GM19397 (cell line): ENCODE data around the gene WDR45B.

Experiments used
- ATAC-seq: cut with Tn5 transposase; IDR thresholded peaks from one replicate; pipeline ENCODE4 v1.9.1; 2021; ENCODE audit warnings: mild to moderate bottlenecking, moderate library complexity; ENCODE audit not compliant: unreplicated experiment

Gene WDR45B

DNA sequence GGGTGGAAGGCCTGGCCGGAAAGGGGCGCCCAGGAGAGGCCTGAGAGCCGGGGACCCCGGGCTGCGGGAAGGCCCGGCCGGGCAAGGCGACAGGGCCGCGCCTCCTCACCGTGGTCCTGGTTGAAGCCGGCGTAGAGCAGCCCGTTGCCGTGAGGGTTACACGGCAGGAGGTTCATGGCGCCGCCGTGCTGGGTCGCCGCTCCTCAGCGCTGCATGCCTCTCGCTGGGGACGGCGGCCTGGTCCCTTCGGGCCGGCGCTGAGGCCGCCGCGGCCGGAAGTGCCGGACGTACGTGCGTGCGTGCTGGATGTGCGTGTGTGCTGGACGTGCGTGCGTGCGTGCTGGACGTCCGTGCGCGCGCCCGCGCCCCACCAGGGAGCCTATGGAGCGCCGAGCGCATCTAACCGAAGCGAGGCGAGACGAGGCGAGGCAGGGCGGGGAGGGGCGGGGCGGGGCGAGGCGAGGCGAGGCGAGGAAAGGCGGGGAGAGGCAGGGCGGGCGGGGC, at the start of gene WDR45B:
TSS of gene WDR45B (minus strand) at position 280 of the 504 bp plus-strand sequence. CDS start at position 176, 104 bp downstream.
- ATAC-seq = peak; percentile 90

DNA sequence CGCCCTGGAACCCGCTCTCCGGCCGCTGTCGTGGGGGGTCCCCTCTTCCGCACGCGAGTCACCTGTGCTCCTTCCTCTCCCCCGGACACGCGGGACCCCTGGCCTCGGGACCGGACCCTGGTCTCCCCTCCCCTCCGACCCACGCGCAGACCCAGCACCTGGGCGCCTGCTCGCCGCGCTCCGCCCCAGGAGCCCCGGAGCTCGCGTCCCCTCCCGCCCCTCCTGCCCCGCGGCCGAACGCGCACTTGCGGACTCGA, 49.5 kb upstream of the WDR45B start:
- no peak for ATAC-seq

DNA sequence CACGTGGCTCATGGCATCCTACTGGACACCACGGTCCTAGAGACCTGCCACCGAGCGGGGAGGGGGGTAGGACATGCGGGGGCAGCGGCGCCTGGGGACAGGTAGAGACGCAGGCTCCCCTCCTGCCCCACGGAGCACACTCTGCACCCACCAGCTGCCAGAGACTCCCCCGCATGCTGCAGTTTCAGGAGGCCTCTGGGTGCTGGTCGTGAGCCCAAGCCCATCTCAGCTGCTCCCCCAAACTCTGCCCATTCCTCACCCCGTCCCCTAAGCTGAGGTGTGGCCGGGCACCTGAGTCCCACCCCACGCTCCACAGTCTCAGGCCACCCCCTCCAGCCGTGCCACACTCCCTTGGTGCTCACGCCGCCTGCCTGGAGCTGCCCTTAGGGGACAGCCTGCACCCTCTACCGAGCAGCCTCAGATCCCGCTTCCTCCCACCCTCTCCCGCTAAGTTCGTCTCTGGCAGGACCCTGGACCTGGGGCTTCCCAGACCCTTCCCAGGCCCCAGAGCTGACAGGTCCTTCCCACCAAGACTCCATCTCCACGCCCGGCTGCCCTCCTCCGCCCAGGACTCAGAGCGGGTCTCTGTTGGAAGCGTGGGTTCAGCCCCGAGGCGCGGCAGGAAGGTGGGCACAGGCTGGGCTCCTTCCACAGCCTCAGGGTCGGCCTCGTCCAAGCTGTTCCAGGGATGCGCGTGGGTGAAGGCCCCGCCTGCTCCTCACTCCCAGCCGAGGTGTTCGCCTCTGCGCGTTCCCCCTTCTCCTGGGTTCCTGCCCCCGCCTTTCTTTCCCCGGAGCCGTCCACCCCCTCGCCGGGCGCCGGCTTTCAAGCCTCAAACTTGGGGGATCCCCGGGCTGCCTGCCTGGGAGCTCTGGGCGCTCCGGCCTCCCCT, 48.9 kb upstream of the WDR45B start:
- ATAC-seq = no peak

DNA sequence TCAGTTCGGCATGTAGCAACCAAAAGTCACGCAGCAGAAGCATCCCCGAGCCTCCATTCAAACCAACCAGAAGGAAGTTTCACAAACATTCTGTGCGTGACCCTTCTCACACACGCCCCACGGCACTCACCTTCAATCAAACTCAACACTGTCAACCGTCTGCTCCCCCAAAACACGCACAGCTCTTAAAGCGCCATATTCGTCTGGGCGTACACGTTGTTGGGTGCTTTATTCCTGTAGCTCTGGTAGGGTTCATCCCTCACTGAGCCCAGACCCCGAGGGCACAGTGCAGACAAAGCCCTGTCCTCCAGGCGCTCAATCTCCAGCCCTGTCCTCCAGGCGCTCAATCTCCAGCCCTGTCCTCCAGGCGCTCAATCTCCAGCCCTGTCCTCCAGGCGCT, 48.0 kb upstream of the WDR45B start:
- no peak for ATAC-seq

DNA sequence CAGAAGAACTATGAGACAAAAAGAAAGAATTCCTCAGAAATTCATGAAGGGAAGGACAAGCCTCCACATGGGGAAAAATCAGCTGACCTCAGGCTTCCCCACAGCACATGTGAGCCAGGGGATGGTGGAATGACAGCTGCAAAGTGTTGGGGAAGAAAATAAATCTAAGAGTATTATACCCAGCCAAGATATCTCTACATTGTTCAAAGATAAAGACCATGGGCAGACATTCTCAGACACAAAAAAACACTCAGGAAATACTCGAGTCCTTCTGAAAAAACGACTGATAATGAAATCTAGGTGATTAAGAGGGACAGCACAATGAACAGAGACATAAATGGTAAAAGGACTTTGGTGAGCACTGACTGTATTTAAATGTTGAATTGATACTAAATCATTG, 46.4 kb upstream of the WDR45B start:
- no peak for ATAC-seq

DNA sequence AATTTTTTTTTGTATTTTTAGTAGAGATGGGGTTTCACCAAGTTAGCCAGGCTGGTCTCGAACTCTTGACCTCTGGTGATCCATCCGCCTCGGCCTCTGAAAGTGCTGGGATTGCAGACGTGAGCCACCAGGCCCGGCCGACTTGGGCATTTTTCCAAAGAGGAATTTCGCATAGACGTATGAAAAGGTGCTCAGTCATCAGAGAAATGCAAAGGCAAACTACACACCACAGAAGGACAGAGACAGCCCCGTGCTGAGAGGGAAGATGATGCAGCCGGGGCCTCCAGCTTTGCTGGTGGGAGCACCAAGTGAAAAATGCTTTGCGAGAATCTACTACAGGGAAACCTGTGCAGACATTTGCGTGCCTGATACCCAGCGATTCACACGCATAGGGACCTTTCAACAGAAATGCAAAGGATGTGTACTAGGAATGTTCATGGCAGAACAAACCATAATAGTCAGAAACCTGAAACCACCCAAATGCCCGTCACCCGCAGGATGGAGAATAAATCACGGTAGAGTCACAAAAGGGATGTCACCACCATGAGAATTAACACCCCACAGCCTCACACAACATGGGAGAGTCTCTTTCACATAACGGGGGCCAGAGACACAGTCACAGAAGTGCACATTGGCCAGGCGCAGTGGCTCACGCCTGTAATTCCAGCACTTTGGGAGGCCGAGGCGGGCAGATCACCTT, 45.1 kb upstream of the WDR45B start:
- ATAC-seq = no peak

DNA sequence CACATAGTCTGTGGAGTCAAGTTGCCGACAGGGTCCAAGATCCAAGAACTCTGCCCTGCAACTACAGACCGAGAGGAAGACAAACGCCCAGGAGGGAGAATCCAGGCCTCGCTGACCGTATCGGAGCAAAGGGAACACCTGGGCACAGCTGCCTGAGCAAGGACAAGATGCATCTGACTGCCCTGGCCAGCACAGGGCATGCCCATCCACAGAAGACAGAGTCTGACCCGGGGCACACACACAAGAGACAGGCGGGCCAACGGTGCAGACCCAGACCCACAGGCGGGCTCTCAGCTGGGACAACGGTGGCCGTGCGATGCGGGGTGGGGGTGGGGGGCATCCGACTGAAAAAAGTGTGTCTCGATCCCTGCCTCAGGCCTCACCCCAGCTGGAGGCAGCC, 44.0 kb upstream of the WDR45B start:
- no peak for ATAC-seq

DNA sequence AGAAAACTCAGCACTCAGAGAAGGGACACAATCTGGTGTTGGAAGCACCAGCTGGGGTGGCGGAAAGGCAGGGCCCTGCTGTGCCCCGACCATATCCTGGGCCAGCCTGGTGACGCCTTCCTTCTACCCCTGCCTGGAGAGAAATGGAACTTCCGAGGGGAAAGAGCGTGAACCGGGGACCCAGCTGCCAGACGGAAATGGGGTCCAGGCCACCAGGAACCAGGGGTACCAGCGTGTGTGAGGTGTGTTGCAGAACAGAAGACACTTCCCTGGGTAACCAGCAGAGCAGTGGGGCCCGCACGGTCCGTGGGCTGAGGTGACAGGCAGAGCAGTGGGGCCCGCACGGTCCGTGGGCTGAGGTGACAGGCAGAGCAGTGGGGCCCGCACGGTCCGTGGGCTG, 43.5 kb upstream of the WDR45B start:
- no peak for ATAC-seq

DNA sequence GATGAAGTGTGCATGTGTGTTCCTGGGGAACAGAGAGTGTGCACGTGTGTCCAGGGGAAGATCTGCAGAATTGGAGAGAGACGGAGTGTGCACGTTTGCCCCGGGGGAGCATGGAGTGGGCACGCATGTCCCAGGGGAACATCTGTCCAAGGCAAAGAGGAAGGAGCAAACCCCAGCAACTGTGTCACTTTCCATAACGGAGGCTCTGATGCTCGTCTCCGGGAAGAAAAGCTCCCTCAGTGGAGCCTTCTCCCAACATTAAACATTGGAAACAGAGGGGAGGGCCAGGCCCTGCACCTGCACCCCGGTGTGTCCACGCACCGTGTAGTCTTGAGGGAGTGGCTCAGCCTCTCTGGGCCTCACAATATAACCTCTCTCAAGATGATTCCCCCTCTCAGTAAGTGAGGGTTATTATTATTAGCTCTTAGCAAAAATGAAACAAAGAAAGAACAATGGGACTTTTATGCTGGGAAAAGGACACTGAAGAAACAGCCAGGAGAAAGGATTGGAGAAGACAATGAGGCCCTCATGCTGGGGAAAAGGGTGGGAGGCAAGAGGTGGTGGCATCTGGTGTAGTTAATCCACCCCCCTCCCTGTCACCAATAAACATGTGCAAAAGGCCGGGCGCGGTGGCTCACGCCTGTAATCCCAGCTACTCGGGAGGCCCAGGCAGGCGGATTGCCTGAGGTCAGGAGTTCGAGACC, 42.7 kb upstream of the WDR45B start:
- no peak for ATAC-seq

DNA sequence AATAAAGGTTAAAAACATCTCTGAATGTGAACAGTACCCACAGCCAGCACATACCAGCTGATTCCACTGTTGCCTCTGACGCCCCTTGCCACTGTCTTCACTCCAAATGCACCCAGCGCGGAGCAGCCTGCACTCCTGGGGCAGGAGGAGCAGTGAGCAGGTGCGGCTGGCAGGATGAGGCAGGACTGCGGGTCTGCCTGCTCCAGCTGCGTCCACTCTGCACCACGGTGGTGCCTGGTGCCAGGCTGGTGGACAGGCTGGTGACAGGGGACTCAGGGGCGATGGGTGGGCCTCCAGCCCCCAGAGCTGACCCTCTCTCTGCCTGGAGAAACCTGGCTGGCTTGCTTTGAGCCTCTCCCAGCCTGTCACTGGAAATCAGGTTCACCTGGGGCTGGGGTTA, 40.8 kb upstream of the WDR45B start:
- ATAC-seq = no peak

DNA sequence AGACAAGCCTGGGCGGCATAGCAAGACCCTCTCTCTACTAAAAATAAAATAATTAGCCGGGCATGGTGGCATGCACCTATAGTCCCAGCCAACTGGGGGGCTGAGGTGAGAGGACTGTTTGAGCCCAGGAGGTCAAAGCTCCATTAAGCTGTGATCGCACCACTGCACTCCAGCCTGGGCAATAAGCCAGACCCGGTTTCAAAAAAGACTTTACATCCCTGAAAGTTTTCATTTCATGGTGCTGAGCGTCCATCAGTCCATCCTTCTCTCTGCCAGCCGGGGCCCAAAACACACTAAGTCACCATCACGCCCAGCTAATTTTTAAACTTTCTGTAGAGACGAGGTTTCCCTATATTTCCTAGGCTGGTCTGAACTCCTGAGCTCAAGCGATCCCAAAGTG, 39.6 kb upstream of the WDR45B start:
- ATAC-seq = no peak

DNA sequence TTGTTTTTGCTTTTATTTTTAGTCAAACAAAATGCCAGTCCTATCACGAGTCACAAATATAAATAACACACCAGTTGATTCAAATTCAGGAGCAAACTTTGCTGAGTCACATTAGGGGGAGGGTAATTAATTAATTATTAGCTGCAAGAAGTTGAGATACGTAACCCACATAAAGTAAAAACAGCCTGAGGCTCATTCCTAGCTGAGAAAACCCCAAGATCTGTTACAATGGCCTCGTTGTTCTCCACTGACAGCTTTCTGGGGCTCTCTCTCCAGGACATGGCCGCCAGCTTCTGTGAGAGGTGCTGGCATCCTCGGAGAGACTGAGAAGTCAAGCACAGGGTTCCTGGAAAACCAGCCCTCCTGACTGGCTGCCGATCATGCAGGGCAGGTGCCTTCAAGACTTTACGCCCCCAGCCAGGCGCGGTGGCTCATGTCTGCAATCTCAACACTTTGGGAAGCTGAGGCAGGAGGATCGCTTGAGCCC, 39.2 kb upstream of the WDR45B start:
- ATAC-seq = no peak

DNA sequence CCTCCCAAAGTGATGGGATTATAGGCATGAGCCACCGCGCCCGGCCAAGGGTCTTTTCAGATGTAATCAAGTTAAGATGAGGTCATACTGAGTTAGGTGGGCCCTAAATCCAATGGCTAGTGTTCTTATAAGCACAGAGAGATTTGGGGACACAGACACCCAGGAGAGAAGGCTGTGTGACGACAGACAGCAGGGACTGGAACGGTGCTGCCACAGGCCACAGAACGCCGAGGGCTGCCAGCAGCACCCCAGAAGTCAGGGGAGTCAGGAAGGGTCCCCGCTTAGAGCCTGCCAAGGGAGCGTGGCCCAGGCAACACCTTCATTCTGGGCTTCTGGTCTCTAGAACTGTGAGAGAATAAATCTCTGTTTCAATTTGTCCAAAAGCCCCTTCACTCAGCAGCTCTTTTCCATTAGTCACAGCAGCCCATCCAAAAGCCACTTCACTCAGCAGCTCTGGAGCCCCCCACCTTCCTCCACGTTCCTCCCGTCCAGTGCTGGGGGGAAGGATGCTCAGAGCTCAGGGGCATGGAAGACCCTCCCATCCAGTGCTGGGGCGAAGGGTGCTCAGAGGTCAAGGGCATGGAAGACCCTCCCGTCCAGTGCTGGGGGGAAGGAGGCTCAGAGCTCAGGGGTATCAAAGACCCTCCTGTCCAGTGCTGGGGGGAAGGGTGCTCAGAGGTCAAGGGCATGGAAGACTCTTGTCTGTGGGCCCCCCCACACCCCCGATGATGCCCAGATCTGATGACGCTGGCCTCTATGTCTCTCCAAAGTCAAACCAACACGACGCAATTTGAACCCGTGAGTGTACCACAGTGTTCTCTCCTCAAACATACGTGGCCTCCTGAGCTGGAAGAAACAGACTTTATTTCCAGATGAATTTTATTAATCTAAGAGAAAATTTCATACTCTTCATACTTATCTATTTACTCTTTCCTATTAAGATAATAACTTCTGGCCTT, 38.4 kb upstream of the WDR45B start:
- no peak for ATAC-seq

DNA sequence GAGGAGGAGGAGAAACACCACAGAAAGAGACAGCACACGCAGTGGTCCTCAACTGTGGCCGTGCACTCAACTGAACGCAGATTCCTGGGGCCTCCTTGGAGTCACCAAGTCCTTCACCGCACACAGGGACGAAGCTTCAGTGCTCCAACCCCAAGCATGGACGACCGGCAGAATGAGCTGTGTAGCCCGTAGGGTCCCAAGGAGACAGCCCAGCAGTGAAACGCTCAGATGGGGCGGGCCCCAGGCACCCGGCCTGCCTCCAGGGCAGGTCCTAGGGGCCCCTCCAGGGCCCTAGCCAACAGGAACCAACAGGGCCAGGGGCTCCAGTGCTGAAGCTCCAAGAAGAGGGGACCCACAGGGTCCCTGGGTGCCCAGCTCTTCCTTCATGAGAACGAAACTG, 37.0 kb upstream of the WDR45B start:
- ATAC-seq = no peak

DNA sequence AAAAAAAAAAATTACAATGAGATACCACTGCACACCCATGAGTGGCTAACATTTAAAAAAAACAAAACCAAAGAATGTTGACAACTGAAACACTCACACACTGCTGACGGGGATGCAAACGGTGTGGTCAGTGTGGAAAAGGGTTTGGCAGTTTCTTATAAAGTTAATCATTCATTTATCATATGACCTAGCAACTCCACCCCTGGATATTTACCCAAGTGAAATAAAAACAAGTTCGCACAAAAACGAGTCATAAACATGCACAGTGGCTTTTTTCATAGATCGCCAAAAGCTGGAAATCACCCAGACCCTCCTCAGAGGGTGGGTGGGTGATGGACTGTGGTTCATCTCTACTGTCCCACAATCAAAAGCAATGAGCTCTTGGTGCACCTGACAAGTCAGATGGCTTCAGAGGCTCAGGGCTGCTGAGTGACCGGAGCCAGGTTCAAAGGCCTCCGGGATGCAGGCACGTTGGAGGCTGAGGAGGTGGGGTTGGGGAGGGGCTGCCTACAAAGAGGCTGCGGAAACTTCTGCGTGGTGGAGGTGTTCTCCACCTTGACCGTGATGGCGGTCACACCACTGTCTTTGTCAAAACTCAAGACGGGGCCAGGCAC, 36.1 kb upstream of the WDR45B start:
- ATAC-seq = no peak

DNA sequence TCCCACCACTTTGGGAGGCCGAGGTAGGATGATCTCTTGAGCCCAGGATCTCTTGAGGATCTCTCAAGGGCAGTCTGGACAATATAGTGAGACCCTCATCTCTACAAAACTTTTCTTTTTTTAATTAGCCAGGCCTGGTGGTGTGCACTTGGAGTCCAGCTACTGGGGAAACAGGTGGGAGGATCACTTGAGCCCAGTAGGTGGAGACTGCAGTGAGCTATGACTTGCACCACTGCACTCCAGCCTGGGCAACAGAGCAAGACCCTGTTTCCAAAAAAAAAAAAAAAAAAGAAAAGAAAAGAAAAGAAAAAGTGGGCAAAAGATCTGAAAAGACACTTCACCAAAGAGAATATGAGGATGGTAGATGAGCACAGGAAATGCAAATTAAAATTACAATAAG, 35.3 kb upstream of the WDR45B start:
- ATAC-seq = no peak

DNA sequence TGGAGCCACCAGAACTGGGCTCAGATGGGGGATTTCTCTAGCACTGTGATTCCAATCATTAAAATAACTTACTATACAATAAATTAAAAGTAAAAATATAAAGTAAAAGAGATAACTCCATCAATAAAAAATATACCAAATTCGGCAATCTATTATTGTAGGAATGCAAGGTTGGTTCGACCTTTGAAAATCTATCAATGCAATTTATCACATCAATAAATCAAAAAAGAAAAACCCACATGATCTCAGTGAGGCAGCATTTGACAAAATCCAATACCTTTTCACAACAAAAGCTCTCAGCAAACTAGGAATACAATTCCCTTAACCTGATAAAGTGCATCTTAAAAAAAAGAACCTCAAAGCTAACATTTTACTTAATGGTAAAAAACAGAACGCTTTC, 33.3 kb upstream of the WDR45B start:
- no peak for ATAC-seq

DNA sequence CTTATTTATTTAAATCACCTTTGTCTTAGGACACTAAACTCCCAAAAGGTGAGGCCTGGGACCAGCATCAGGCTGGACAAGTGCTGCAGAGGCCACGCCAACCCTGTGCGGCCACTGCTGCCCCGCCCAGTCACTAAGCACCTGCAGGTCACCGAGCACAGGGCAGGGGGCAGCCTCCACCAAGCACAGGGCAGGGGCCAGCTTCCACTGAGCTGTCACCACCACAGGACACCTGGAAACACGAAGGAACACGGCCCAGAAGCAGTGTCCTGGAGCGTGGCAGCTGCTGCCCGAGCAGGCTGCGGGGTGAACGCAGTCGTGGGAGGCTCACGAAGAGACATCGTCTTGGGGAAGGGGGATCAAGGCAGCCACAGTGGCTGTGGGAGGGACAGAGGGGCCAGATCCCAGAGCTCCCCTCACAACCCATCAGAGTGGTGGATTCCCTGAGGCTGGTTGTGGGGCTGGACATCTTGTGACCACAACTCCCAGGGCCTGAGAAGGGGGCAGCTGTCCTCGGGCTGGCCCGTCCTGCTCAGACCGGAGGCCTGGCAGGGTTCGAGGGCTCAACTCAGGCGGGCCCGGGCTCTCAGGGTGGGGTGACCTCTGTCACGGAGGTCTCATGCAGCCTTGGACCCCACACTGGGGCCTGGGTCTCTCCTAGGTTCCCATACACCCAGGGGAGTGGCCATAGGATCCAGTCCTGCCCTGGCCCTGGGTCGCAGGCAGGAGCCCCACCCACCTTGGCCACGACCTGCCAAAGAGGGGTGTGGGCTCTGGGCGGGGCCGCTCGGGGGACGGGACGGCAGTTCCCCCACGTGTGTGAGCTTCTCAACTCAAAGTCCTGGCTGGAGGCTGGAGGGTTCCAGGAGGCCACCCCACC, 31.6 kb upstream of the WDR45B start:
- no peak for ATAC-seq

DNA sequence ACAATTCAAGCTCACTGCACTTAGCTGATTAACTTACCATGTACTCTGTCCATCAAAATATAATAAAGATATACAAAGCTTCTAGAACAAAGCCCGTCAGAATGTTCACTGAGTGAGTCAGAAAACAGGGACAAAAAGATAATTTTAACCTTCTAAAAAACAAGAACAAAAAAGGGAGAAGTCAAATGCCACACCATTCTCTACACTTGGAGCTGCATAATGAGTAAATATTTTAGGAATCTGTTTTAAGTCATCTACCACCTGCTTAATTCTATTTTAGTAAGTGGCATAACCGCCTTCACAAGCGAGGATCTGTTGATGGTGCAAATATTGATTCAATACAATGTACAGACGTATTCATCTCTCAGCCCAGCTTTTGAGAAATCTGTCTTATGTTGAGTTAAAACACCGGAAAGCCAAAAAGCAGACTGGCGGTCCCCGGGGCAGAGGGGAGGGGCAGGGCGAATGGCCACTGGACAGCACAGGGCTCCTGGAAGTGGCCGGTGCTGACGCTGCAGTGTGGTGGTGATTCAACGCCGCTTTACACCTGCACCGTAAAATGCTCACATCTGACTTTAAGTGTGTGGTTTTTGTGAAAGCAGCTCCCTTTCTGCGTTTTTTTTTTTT, 30.1 kb upstream of the WDR45B start:
- ATAC-seq = no peak
